Measurements from ENCODE around the gene EEF2. TPM values are rescaled to one million over a fixed set of nuclear protein-coding genes. Genes with fewer than 3 reads are reported as not detected.

Gene EEF2
- total and polyA plus RNA-seq, 2 donors (not counting 1 experiment from before 2014, with no cell fraction given): 1,449 to 3,167 TPM

DNA sequence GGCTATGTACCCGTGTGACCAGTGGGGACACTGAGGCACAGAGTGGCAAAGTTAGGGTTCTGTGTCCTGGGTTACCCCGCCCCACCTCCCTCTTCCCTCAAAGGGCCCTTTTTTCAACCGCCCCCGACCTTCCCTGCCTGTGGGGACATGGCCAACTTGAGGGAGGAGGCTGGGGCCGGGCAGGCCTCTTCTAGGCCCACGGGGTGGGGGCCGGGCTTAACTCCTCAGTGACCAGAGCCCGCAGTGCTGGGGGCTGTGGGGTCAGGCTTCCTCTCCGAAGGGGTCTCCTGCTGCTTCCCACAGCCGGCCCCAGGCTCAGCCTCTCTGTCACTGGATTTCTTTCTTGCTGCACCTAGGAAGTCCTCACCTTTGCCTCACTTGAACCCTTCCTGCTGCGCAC lies 46.2 kb upstream of the EEF2 start:
- TF ChIP-seq EZH2 (IDR thresholded peaks at IDR 0.05; ENCODE audit: borderline replicate concordance, insufficient read depth, low read depth, low read length, poor library complexity, severe bottlenecking): no peak
- TF ChIP-seq, protein P1, sequence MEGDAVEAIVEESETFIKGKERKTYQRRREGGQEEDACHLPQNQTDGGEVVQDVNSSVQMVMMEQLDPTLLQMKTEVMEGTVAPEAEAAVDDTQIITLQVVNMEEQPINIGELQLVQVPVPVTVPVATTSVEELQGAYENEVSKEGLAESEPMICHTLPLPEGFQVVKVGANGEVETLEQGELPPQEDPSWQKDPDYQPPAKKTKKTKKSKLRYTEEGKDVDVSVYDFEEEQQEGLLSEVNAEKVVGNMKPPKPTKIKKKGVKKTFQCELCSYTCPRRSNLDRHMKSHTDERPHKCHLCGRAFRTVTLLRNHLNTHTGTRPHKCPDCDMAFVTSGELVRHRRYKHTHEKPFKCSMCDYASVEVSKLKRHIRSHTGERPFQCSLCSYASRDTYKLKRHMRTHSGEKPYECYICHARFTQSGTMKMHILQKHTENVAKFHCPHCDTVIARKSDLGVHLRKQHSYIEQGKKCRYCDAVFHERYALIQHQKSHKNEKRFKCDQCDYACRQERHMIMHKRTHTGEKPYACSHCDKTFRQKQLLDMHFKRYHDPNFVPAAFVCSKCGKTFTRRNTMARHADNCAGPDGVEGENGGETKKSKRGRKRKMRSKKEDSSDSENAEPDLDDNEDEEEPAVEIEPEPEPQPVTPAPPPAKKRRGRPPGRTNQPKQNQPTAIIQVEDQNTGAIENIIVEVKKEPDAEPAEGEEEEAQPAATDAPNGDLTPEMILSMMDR (IDR thresholded peaks at IDR 0.05): no peak
- intact Hi-C loops (cut with micrococcal nuclease): no loop called here
- H3K27me3 Mint-ChIP-seq: no peaks in the 10 kb centered on the region
- H3K36me3 ChIP-seq (replicated peaks in 1 of 2; ENCODE audit: control extremely low read depth in 1 of 2, control insufficient read depth in 1 of 2, extremely low read depth in 1 of 2, insufficient read depth in 2 of 2, low read length in 1 of 2): peaks cover 0 to 44% of the 10 kb centered on the region in 2 experiments
- peaks cover 10% of the 10 kb centered on the region for H4K20me1 ChIP-seq (ENCODE audit: control insufficient read depth, insufficient read depth, low read length, poor library complexity, severe bottlenecking)
- no peaks in the 10 kb centered on the region for H3K4me1 ChIP-seq (ENCODE audit: control insufficient read depth in 2 of 2, insufficient read depth in 2 of 2, low read length in 2 of 2)
- H3K9me3 ChIP-seq (ENCODE audit: control extremely low read depth in 1 of 3, control insufficient read depth in 2 of 3, insufficient read depth in 1 of 3, low read length in 2 of 3): no peaks in the 10 kb centered on the region
- no peak overlapping the region for H3K4me3 Mint-ChIP-seq
- WGBS (ENCODE audit: insufficient coverage): 98% methylated on average over 9 of the region's 11 CpGs
- H3K4me1 Mint-ChIP-seq: no peaks in the 10 kb centered on the region
- no peaks in the 10 kb centered on the region for H3K9me3 Mint-ChIP-seq (ENCODE audit: insufficient read depth)
- POLR2A ChIA-PET: no interaction called here
- no peak overlapping the region for H3K4me3 ChIP-seq (ENCODE audit: control extremely low read depth in 1 of 5, extremely low read depth in 1 of 5, insufficient read depth in 1 of 5, low read depth in 2 of 5, low read length in 4 of 5)
- no peak overlapping the region for H3K9ac ChIP-seq (ENCODE audit: low read length)
- H3K27ac Mint-ChIP-seq: no peak overlapping the region
- CTCF ChIA-PET: no interaction called here
- H3K79me2 ChIP-seq (ENCODE audit: control insufficient read depth, insufficient read depth, low read length): peaks cover 17% of the 10 kb centered on the region
- no peaks in the 10 kb centered on the region for H3K27me3 ChIP-seq (replicated peaks in 1 of 4; ENCODE audit: control extremely low read depth in 1 of 4, control insufficient read depth in 3 of 4, insufficient read depth in 4 of 4, low read length in 3 of 4)
- ATAC-seq (ENCODE audit: low read depth) (no peak), DNase-seq (no peak)
- no peak overlapping the region for H3K27ac ChIP-seq (ENCODE audit: low read length in 2 of 2)
- H3K4me2 ChIP-seq (replicated peaks; ENCODE audit: low read depth, low read length, poor library complexity, severe bottlenecking): no peak overlapping the region
- H2AFZ ChIP-seq (ENCODE audit: insufficient read depth, low read depth, low read length, poor library complexity, severe bottlenecking): no peak overlapping the region

DNA sequence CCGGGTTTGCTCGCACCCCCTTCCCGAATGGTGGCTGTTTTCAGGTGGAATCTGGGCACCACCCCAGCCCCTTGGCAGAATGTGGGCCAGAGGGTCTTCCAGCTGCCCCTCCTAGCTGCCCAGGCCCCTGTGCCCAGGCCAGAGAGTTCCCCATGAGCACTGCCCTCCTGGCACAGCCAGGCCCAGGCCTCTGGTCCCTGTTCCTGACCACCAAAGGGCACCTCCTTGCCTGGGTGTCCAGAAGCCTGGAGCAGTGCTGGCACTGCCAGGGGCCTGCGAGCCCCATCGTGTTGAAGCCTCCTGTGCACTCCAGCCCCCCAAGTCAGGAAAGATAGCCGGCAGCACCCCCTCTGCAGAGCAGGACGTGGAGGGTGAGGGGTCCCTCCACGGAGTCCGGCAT lies 45.7 kb upstream of the EEF2 start:
- no peak overlapping the region for H3K4me3 ChIP-seq (ENCODE audit: control extremely low read depth in 1 of 5, extremely low read depth in 1 of 5, insufficient read depth in 1 of 5, low read depth in 2 of 5, low read length in 4 of 5)
- 89% methylated on average over 9 of the region's 9 CpGs for WGBS (ENCODE audit: insufficient coverage)
- H3K27ac ChIP-seq (ENCODE audit: low read length in 2 of 2): no peak overlapping the region
- ChIA-PET POLR2A (no interaction called here), CTCF (no interaction called here)
- H3K27me3 ChIP-seq (replicated peaks in 1 of 4; ENCODE audit: control extremely low read depth in 1 of 4, control insufficient read depth in 3 of 4, insufficient read depth in 4 of 4, low read length in 3 of 4): no peaks in the 10 kb centered on the region
- DNase-seq: no peak
- no peak for TF ChIP-seq EZH2 (IDR thresholded peaks at IDR 0.05; ENCODE audit: borderline replicate concordance, insufficient read depth, low read depth, low read length, poor library complexity, severe bottlenecking)
- TF ChIP-seq, protein P1 (IDR thresholded peaks at IDR 0.05): no peak
- no peak overlapping the region for H3K27ac Mint-ChIP-seq
- ATAC-seq (ENCODE audit: low read depth): no peak
- no peak overlapping the region for H3K9ac ChIP-seq (ENCODE audit: low read length)
- H3K4me2 ChIP-seq (replicated peaks; ENCODE audit: low read depth, low read length, poor library complexity, severe bottlenecking): no peak overlapping the region
- H3K27me3 Mint-ChIP-seq: no peaks in the 10 kb centered on the region
- H2AFZ ChIP-seq (ENCODE audit: insufficient read depth, low read depth, low read length, poor library complexity, severe bottlenecking): no peak overlapping the region
- H3K4me1 ChIP-seq (ENCODE audit: control insufficient read depth in 2 of 2, insufficient read depth in 2 of 2, low read length in 2 of 2): no peaks in the 10 kb centered on the region
- H3K9me3 ChIP-seq (ENCODE audit: control extremely low read depth in 1 of 3, control insufficient read depth in 2 of 3, insufficient read depth in 1 of 3, low read length in 2 of 3): no peaks in the 10 kb centered on the region
- peaks cover 14% of the 10 kb centered on the region for H3K79me2 ChIP-seq (ENCODE audit: control insufficient read depth, insufficient read depth, low read length)
- H3K4me3 Mint-ChIP-seq: no peak overlapping the region
- peaks cover 0 to 41% of the 10 kb centered on the region in 2 experiments for H3K36me3 ChIP-seq (replicated peaks in 1 of 2; ENCODE audit: control extremely low read depth in 1 of 2, control insufficient read depth in 1 of 2, extremely low read depth in 1 of 2, insufficient read depth in 2 of 2, low read length in 1 of 2)
- H4K20me1 ChIP-seq (ENCODE audit: control insufficient read depth, insufficient read depth, low read length, poor library complexity, severe bottlenecking): peaks cover 10% of the 10 kb centered on the region
- H3K4me1 Mint-ChIP-seq: no peaks in the 10 kb centered on the region
- intact Hi-C loops (cut with micrococcal nuclease): no loop called here
- no peaks in the 10 kb centered on the region for H3K9me3 Mint-ChIP-seq (ENCODE audit: insufficient read depth)
